Effector memory CD4-positive, alpha-beta T cell (primary cell): Measurements from ENCODE around the gene RCAN3.

Experiments
- DNase-seq, 3 donors: peaks; one replicate each; pipeline ENCODE4 v3.0.0-alpha.2; 2020
- H3K27ac ChIP-seq: 2 replicates; pipeline ENCODE4 v1.7.0; 2013; ENCODE audit warnings: mild to moderate bottlenecking, low read length, moderate library complexity; ENCODE audit not compliant: insufficient read depth, poor library complexity, severe bottlenecking
- H3K27me3 ChIP-seq: replicated peaks from 2 replicates; pipeline ENCODE4 v1.7.0; 2013; ENCODE audit warnings: mild to moderate bottlenecking, low read length; ENCODE audit not compliant: insufficient read depth, control insufficient read depth, poor library complexity, severe bottlenecking
- H3K36me3 ChIP-seq: 2 replicates; pipeline ENCODE4 v1.7.0; 2013; ENCODE audit warnings: mild to moderate bottlenecking, low read length, moderate library complexity; ENCODE audit not compliant: control insufficient read depth, insufficient read depth
- H3K4me1 ChIP-seq: 2 replicates; pipeline ENCODE4 v1.7.0; 2013; ENCODE audit warnings: low read length, mild to moderate bottlenecking; ENCODE audit not compliant: control insufficient read depth, insufficient read depth, poor library complexity, severe bottlenecking
- H3K4me3 ChIP-seq: 2 replicates; pipeline ENCODE4 v1.7.0; 2013; ENCODE audit warnings: low read length, low read depth, mild to moderate bottlenecking; ENCODE audit not compliant: insufficient read depth, poor library complexity, severe bottlenecking
- H3K9me3 ChIP-seq: 2 replicates; pipeline ENCODE4 v1.7.0; 2013; ENCODE audit warnings: mild to moderate bottlenecking, low read length, moderate library complexity; ENCODE audit not compliant: control insufficient read depth

The RCAN3 gene

DNA sequence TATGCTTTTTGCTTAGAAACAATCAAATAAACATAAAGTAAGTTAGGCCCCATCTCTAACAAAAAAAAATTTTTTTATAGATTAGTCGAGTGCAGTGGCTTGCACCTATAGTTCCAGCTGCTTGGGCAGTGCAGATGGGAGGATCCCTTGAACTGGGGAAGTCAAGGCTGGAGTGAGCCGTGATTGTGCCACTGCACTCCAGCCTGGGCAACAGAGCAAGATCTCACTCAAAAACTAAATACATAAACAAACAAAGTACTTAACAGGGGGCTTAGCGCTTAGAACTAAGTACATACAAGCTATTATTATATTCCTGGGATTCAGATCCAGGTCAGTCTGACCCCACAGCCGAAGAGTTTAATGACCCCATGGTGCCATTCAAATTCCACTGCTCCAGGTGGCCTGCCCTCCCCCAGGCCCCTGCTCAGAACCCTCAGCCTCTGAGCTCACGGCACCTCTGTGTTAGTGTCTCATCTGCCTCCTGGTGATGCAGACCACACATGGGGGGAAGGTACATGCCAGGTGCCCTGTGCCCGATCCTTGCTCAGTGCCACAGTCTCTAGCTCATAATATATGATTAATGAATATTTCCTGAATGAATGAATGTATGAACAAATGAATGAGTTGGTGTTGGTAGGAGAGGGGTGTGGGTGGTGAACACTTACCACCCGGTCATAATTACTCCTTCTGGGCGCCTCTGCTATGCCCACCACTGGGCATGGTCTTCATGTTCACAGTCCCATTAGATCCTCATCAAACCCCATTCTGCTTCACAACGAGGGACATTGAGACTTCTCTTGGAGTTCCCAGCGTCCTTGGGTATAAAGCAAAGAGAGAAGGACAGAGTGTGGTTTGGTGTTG, 67.9 kb downstream of the RCAN3 start:
- no peaks in the 10 kb centered on the region for H3K4me1 ChIP-seq
- H3K27ac ChIP-seq = no peak overlapping the region
- DNase-seq = no peak
- no peaks in the 10 kb centered on the region for H3K36me3 ChIP-seq
- no peak overlapping the region for H3K4me3 ChIP-seq
- H3K9me3 ChIP-seq = no peaks in the 10 kb centered on the region
- no peaks in the 10 kb centered on the region for H3K27me3 ChIP-seq

DNA sequence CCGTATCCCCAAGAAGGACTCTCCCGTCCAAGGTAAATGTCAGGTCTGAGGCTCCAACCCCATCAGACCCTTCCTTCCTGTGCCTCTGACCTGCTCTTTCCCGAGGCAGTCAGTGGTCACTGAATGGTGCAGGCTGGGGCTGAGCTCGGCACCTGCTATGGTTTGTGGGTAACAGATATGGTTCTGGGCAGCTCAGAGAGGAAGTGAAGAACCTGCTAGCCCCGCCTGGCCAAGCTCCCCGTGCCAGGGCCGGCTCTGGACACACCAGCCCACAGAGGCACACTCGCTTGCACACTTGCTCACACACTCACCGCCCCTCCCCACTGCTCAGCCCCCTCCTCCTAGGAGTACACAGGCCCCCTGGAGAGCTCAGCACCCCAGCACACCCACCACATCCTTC, 69.7 kb downstream of the RCAN3 start:
- Histone ChIP-seq H3K4me3 (no peak overlapping the region), H3K27ac (no peak overlapping the region), H3K36me3 (no peaks in the 10 kb centered on the region), H3K9me3 (no peaks in the 10 kb centered on the region), H3K27me3 (no peaks in the 10 kb centered on the region), H3K4me1 (no peaks in the 10 kb centered on the region)
- DNase-seq = no peak

DNA sequence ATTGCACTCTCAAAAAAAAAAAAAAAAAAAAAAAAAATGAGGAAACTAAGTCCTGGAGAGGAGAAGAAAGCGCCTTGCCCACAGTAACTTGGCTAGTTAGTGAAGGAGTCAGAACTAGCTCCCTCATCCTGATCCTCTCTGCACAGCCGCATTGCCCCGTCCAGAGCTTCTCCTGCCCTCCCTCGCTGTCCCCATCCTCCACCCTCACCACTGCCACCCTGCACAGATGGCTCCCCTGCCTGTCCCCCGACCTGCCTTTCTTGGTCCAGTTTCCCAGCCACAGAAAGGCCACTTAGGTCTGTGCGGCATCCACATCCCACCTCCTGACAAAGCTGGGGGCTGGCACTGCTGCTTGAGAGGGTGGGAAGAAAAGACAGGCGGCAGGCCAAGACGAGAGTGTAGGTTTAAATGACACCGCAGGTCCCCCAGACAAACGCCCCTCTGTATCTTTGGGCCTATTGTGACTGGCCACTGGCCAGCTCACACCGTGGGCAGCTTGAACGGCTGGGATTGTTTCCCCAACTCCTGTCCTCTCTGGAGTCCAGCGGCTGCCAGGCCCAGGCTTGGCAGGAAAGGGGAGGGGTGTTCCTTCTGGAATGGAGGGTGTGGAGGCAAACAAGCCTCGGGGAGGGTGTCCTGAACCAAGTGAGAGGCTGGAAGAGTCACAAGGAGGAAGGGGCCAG, 73.4 kb downstream of the RCAN3 start:
- Histone ChIP-seq H3K36me3 (no peaks in the 10 kb centered on the region), H3K27ac (no peak overlapping the region), H3K4me1 (no peaks in the 10 kb centered on the region), H3K27me3 (no peaks in the 10 kb centered on the region), H3K4me3 (no peak overlapping the region), H3K9me3 (no peaks in the 10 kb centered on the region)
- no peak for DNase-seq

DNA sequence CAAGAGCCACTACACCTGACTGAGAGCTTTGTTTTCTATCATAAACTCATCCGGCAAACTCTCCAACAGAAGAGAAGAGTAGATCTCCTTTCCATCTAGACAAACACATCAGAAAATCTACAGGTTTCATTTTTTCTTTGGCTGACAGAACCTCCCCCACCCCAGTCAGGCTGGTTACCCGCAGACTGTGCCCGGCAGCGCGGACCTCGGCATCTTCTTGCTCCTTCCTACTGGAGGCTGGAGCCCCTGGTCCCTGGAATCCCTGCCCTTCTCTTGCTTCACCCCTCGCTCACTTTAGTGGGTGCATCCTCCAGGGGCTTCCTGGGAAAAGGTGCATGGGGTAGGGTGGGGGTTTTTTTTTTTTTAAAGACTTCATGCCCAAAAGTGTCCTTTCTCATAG, 76.2 kb downstream of the RCAN3 start:
- DNase-seq = no peak
- Histone ChIP-seq H3K27ac (no peak overlapping the region), H3K9me3 (no peaks in the 10 kb centered on the region), H3K27me3 (no peaks in the 10 kb centered on the region), H3K36me3 (no peaks in the 10 kb centered on the region), H3K4me3 (no peak overlapping the region), H3K4me1 (no peaks in the 10 kb centered on the region)

DNA sequence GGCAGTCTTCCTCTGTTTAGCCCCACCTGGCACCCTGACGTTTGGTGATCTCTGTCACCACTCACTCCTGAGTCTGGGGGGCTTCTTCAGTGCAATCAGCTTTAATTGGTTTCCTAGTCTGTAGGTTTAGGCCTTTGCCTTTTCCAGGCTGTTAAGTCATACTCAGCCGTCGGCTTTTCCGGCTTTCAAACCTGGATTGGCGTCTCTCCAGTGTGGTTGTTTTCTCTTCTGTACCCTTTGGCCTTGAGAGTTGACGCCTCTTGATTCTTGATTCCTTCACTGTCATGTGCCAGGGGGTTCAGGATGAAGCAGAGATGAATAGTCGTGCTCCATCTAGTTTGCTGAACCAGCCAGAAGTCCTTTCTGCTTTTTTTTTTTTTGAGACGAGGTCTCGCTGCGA, 78.1 kb downstream of the RCAN3 start:
- no peak overlapping the region for H3K4me3 ChIP-seq
- no peaks in the 10 kb centered on the region for H3K4me1 ChIP-seq
- H3K9me3 ChIP-seq = no peaks in the 10 kb centered on the region
- H3K27me3 ChIP-seq = no peaks in the 10 kb centered on the region
- no peak overlapping the region for H3K27ac ChIP-seq
- DNase-seq = no peak
- no peaks in the 10 kb centered on the region for H3K36me3 ChIP-seq

DNA sequence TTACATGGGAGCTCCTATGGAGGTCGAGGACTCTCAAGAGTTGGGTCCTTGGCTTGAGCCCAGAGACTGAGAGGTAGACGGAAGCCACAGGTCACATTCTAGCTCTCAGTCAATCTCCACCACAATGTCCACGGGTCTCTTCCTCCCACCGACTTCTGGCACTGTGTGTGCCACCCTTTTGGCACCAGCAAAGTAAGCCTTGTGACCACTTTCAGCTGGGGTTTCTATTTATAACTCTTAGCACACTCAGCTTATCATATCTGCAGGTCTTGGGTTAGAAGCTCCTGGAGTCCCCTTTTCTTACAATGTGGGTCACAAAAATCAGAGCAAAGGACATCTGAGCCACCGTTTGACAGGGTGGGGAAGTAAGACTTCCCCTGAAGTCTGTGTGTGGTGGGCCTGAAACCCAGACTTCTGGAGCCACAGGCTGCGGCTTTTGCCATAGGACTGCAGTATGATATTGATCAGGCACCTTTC, 81.6 kb downstream of the RCAN3 start:
- Histone ChIP-seq H3K27ac (no peak overlapping the region), H3K4me1 (peaks cover 5% of the 10 kb centered on the region), H3K36me3 (no peaks in the 10 kb centered on the region), H3K4me3 (no peak overlapping the region), H3K9me3 (no peaks in the 10 kb centered on the region), H3K27me3 (no peaks in the 10 kb centered on the region)
- no peak for DNase-seq

DNA sequence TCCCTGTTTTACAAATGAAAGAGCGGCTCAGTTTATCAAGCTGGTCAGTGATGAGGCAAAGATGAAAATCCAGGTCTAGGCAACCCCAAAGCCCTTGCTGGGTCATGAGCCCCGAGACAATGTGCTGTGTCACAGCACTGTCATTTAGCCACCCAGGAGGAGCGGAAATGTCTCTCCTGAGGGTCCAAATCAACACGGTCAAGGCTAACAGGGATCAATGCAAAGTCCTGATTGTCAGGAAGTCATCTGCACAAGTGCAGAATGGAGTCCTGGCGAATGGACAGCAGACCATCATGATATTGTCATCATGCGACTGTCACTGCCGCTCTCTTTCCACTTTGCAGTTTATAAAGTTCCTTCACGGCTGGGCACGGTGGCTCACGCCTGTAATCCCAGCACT, 83.5 kb downstream of the RCAN3 start:
- H3K27ac ChIP-seq = no peak overlapping the region
- no peak for DNase-seq
- H3K36me3 ChIP-seq = no peaks in the 10 kb centered on the region
- no peaks in the 10 kb centered on the region for H3K9me3 ChIP-seq
- no peak overlapping the region for H3K4me3 ChIP-seq
- peaks cover 5% of the 10 kb centered on the region for H3K4me1 ChIP-seq
- H3K27me3 ChIP-seq = no peaks in the 10 kb centered on the region

DNA sequence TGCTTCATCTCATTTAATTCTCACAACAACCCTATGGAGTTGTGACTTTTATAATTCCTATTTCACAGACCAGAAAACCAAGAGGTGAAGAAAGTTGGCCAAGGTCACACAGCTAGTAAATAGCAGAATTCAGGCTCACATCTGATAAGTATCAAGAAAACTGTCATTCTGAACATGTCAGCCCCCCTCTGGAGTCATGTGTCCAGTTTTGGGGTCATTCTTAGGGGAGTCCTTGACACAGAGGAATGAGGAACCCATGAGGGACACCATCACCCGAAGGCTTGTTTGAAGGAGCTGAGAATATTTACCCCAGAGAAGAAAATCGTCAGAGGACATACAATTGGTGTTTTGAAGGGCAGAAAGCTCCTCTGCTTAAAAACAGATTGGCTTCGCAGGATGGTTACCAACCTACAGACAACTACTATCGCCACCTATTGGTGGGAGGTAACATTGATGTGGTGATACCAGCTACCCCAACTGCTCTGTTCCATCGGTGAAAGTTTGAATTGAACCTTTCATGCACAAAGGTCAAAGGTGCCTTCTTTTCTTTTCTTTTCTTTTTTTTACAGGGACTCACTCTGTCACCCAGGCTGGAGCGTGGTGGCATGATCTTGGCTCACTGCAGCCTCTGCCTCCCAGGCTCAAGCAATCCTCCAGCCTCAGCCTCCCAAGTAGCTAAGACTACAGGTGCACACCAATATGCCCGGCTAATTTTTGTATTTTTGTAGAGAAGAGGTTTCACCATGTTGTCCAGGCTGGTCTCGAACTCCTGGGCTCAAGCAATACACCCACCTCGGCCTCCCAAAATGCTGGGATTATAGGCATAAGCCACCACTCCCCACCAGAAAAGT, 84.6 kb downstream of the RCAN3 start:
- Histone ChIP-seq H3K27ac (no peak overlapping the region), H3K27me3 (no peaks in the 10 kb centered on the region), H3K4me3 (no peak overlapping the region), H3K4me1 (peaks cover 5% of the 10 kb centered on the region), H3K36me3 (no peaks in the 10 kb centered on the region), H3K9me3 (no peaks in the 10 kb centered on the region)
- DNase-seq = peak in 2 of 3 donors; percentile 24 to 33

DNA sequence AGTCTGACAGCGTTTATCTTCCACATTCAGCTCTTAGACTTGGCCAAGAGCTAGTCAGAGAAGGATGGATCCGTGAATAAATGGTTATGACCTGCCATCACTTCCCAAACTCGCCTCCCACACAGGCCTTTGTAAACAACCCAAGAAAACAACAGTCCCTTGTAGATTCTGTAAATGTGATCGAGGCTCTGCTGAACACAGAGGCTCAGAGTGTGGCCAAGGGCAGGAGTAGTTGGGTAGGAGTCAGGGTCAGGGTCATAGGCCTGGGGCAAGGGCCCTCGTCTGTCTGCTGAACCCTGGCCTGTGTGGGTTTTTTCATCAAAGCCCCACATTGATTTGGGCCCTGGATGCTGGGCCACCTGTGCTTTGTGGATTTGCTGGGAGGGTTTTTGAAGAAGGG, 85.9 kb downstream of the RCAN3 start:
- Histone ChIP-seq H3K4me3 (no peak overlapping the region), H3K27ac (no peak overlapping the region), H3K36me3 (no peaks in the 10 kb centered on the region), H3K9me3 (no peaks in the 10 kb centered on the region), H3K4me1 (peaks cover 5% of the 10 kb centered on the region), H3K27me3 (no peaks in the 10 kb centered on the region)
- no peak for DNase-seq
